ENCODE results near the gene CCDC127.
"Not testable (repeated sequence)": the region's sequence is repeated elsewhere in the genome, so short reads cannot be mapped to it uniquely, and the experiment has no call there.

Gene CCDC127

DNA sequence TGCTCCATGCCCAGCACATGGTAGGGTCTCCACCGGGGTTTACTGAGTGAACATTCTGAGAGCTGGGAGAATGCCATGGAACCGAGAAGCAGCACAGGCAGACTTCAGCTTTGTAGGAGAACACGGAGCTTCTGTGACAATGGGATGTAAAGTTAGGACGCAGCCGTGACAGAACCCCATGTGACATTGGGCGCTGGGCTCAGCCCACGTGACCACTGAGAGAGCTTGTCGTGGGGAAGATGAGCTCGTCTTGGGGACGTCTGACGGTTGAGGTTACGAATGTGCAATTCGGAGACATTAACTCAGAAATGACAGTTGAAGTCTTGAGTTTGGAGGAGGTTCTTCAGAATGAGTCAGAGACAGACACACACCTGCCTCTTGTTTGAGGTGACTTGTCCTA, 13.7 kb upstream of the CCDC127 start:
- no peak for DNase-seq

DNA sequence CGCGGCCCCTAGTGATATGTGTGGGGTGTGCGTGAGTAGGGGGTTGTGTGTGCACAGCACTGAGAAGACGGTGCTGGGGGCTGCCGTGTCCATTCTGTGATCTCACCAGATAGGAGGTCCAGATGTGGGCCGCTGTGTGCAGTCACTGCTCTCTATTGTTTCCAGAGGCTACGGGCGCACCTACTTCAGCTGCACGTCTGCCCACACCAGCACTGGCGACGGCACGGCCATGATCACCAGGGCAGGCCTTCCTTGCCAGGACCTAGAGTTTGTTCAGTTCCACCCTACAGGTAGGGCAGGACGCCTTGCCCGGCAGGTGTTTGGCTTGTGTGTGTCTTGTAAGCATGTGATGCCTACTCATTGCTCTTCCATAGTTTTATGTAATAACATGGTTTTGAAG, 12.8 kb upstream of the CCDC127 start:
- DNase-seq, result no peak

DNA sequence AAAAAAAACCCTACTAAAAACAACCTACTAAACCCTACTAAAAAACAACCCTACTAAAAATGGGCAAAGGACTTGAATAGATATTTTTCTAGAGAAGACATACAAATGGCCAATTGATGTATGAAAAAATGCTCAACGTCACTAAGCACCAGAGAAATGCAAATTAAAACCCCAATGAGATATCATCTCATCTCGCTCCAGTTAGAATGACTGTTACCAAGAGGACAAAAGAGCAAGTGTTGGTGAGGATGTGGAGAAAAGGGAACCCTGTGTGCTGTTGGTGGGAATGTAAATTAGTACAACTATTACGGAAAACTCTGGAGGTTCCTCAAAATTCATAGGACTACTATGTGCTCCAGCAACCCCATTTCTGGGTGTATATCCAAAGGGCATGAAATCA, 10.9 kb upstream of the CCDC127 start:
- no peak for DNase-seq

DNA sequence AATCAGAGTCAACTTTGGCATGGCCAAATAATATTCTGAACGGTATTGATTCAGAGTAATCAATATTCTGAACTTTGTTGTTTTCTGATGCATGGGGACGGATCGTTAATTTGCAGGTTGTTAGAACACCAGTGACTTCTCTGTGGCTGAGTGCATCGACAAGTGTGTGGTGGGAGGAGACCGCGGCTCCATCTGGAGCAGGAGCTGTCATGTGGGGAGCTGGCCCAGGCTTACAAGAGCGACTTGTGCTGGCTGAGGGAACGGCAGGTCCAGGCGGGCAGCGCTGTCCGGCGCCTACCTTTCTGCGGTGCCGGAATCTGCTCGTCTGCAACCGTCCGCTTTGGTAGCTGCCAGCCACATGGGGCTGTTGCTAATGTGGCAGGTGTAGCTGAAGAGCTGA, 9.4 kb upstream of the CCDC127 start:
- DNase-seq, result not testable (repeated sequence)

DNA sequence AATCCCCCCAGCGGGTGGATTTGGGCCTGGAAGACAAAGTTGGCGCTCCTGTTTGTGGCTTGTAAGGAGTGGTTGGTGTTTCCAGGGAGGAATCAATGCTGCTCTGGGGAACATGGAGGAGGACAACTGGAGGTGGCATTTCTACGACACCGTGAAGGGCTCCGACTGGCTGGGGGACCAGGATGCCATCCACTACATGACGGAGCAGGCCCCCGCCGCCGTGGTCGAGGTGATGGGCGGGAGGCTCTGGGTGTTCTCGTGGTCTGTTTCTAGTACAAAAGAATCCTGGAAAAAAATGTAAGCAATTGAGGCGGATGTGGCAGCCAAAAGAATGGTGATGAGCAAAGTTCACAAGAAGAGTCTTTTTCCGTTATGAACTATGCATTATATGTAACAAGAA, 7.4 kb upstream of the CCDC127 start:
- no peak for DNase-seq

DNA sequence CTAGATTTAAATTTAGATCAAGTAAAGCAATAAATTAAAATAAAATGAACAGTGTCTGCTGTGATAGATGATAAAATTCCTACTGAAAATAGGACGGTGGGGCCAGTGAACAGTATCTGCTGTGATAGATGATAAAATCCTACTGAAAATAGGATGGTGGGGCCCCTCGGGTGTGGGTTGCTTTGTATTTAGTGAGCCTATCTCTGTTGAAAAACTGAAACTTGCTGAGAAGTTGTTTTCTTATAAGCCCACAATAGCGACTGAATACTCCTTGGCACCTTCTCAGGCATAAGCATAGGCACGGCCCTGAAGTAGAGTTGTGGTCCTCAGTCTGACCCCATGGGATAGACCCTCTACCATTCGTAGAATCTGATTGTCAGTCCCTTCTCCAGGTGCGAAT, 5.8 kb upstream of the CCDC127 start:
- DNase-seq, result no peak

DNA sequence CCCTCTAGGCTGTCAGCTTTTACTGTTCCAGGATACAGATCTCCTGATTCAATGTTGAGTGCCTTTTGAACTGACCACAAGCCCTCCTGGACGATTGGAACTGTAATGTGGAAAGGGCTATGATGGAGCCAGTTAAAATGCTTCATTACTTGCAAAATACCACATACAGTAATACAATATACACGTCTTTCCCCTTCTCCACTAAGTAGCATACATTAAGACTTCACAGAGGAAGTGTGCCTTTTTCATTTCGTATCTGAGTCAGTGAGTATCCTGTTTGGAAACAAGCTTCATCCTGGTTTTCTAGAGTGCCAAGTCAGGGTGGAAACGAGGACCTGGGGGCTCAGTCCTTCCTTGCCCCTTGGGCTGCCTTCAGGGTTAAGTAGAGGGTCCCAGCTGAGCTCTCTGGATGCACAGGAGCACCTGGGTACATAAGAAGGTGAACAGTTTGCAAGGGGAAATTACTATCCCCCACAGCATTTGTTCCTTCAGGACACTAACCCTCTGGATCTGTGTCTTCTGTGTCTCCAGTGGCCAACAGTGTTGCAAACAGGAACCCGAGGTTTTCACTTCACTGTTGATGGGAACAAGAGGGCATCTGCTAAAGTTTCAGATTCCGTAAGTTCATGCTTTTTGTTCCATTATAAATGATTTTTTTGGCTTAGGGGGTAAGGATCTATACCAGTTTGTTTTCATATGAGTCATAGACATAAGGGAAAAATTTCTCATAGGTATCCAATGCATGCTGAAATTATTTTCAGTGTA, 5.2 kb upstream of the CCDC127 start:
- not testable (repeated sequence) for DNase-seq

DNA sequence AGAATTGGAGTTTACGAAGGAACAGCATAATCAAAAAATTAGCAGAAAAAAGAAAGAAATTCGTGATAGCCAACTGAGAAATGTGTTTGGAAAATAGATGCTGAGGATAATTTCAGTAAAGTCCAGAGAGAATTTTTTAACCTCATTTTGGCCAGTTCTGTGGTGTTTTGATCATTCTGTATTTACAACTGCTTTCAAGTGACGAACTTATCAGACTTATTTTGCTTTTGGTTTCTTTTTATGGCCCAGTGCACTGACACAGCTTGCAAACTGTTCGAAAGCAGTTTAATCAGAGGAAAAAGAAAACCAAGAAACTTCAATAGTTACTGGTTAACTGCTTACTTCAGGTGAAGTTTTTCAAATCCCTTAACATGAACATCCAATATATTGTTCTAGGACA, 2.0 kb upstream of the CCDC127 start:
- no peak for DNase-seq

DNA sequence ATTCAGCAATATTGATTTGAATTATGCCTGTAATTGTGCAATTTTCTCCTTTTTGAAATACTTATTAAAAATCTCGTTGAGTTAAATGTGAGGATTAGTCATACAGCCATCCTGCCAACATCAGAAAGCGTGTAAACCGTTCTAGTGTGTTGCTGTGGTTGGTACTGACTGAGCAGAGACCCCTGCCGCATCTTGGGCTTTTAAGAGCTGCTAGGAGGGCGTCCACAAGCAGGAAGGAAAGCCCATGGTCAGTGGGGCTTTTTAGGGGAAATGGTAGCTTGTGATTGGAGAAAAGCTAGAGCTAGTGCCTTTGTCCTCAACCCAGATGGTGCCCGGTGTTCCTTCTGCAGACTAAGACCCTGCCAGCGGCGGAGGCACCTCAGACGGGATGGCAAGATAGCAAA, 1.5 kb upstream of the CCDC127 start:
- DNase-seq, result no peak

DNA sequence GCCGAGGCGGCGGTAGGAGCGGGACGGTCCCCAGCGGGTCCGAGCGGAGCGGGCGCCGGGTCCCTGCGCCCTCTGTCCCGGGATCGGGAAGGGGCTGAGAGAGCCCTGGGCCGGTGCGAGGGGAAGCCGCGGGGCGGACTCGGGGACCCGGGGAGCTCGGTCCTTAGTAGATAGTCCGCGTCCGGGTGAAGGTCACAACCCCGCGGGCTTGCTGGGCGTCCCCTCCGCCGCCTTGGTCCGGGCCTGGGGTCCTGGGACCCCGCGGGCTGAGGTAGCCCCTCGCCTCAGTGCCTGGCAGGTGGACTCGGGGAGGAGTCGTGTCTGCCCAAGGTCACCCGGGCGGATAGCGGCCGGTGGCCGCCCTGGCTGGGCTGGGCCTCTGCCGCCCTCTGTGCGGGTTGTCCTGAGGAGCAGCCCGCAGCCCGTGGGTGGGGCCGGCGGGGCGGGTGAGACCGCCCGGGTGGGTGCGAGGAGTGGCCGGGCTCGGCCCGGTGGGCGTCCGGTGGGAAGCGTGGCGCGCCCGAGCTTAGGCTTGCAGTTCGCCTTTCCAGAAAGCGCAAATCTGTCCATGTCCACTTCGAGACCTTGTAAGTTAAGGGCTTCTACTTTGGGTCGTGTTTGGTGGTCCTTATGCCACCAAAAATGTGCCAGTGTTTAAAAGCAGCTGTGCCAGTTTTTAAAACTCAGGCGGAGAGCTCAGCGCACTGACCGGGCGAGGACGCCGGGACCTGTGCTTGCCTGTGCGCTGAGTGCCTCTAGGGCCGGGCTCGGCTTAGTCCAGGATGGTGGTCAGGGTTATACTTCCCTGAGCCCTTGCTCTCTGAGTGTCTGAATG, 721 bp upstream of the CCDC127 start:
- no peak for DNase-seq

DNA sequence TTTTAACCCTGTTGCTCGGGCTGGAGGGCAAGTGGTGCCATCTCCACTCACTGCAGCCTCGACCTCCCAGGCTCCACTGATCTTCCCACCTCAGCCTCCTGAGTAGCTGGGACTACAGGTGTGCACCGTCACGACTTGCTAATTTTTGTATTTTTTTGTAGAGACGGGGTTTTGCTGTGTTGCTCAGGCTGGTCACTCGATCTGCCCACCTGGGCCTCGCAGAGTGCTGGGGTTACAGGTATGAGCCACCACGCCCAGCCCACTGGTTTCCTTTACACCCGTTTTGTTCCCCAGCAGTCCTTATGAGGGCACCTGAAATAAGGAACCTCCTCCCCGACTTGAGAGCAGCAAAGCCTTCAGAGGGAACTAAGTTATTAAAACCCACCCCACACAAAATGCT, 1.9 kb downstream of the CCDC127 start:
- DNase-seq, result not testable (repeated sequence)

DNA sequence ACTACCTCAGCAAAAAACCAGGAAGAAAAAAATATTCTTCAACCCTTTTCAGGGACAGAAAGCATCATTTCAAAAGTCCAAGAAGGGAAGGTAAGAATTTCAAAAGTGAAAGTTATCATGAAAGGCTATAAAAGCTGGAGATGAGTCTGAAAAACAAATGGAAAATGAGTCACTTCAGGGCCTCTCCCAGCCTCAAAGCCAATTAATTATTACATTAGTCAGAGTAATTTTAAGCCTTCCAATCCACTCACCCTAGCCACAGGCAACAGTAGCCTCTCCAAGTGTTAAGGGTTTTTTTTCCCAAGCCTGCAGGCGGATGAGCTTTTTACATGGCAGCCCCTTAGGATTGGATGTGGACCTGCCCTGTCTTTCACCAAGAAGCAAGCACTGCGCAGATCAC, 2.7 kb downstream of the CCDC127 start:
- DNase-seq, result not testable (repeated sequence)

DNA sequence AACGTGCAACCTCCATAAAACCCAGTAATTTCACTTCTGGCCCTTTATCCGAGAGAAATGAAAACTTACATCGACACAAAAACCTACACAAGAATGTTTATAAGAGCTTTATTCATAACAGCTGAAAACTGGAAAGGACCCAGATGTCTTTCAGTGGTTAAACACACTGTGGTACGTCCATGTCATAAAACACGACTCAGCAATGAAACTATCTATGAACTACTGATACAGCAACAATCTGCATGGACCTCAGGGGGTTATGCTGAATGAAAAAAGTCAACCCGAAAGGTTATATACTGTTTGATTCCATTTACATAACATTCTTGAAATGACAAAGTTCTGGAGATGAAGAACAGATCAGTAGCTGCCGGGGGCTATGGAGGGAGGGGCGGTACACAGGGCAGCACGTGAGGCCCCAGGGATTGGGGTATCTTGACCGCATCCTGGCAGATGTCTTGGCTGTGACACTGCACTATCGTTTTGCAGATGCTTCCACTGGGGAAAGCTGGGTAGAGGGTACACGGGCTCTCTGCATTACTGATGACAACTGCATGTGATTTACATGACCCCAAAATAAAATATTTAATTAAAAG, 4.1 kb downstream of the CCDC127 start:
- DNase-seq, result no peak

DNA sequence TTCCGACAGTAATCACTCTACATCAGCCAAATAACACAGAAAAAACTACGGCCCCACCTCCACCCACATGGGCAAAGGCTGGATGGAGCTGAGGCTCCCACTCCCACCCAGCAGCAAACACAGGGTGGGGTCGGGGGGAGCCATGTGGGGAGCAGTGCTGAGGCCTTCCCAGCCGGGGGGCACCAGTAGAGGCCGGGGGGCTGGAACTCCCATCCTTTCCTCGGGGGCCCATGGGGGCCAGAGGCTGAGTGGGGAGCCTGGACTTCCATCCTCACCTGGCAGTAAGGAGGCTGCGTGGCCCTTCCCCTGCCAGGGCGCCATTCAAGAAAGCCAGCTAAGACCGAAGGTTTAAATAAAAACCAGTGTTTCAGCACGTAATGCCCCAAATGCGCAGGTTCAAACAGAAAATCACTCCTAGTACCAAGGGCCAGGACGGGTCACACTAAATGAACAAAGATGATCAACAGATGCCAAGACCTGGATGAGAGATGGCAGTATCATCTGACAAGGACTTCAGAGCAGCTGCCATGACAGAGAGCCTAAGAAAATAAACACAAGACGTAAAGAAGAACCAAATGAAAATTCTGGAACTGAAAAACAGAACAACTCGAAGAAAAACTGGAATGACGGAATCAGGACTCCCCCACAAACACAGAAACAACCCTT, 9.4 kb downstream of the CCDC127 start:
- no peak for DNase-seq

DNA sequence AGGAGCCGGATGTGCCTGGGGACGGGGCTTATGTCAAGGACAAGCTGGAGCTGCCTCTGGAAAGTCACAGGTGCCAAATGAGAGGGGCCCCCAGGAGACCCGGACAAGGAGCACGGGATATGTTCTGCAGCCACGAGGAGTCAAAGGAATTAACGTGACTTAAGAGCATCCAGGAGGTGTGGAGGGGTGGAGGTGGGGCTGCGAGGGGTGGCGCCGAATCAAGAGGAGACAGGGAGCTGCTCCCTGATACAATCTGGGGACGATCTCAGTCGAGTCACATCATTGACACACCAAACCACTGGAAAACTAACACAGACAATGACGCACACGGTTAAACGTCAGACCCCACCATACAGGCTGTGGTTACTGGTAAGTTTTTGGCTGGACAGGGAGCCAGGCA, 10.4 kb downstream of the CCDC127 start:
- DNase-seq, result no peak

DNA sequence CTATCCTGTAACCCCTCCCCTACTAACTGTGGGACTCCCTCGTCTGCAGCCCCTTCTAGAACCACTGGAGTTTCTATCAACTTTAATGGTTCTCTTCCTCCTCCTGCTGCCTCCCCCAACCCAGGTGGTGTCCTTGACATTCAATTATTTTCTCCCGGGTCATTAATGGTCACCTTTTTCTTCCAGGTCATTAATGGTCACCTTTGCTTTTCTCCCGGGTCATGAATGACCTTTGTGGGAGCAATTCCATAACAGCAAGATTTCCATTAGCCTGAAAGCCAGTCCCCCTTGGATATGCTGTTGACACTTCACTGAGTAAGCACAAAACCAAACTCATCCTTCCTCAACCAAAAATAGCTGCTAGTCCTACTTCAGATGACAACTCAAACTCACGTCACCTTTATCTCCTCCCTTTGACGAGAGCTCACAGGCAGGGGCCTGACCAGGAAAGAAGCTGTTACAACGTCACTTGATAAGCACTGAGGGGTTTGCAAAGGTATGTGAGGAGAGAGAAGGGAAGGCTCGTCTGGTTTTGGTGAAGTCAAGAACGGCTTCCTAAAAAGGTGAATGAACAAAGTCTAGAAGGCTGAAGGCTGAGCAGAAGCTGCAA, 10.9 kb downstream of the CCDC127 start:
- no peak for DNase-seq

DNA sequence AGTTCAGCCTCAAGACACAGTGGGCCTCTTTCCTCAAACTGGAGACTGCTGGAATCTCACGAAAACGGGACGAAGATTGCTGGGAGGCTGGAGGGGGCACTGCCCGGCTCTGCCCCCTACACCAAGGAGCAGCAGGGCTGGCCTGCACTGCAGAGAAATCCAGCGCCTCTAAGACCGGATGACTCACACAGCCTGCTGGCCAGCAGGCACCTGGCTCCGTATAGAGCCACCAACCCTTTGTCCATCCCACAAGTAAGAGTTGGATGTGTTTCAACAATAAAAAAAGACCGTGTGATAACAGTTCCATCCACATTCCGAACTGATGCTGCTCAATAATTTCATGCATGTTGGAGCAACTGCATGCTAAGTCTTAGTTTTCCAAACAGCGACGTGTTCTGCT, 11.5 kb downstream of the CCDC127 start:
- DNase-seq, result no peak

DNA sequence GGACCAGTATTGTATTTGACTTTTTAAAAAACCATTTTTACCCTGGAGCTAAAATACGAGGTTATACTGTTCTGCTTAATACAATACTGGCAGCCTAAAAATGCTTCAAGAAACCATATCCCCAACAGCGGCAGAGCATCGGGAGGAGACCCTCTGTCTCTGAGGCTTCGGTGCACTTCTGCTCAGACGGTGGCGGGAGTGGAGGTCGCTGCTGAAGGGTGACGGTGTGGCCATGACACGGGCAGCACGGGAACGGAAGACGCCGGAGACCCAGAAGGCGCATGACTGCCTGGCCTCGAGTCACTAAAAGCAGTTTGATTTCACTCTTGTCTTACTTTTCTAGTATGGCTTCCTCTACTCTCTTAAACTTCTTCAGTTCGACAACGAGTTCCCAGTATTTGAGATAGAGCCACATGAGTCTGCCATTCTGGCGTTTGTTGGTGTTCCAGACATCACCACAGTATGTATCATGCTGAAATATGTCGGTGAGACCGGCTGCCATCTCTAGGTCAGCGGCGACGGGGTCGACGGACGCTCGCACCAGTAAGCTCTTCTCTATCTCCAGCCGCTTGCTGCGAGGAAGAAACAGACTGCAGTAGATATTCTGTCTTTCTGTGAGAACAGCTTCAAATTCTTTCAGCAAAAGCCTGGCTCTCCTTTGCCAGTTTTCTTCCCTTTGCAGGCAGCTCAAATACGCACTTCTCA, 12.8 kb downstream of the CCDC127 start:
- no peak for DNase-seq

DNA sequence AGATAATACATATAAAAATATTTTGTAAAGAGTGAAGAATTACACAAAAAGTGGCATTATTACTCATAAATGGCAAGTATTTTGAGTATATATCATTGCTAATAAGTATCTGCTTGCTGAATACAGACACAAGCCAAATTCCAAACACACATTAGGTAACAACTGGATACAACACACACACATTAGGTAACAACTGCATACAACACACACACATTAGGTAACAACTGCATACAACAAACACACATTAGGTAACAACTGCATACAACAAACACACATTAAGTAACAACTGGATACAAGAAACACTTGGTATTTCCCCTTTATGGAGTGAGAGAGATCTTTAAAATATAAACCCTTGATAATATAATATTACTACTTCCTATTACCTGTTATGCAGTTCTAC, 13.5 kb downstream of the CCDC127 start:
- DNase-seq, result no peak

DNA sequence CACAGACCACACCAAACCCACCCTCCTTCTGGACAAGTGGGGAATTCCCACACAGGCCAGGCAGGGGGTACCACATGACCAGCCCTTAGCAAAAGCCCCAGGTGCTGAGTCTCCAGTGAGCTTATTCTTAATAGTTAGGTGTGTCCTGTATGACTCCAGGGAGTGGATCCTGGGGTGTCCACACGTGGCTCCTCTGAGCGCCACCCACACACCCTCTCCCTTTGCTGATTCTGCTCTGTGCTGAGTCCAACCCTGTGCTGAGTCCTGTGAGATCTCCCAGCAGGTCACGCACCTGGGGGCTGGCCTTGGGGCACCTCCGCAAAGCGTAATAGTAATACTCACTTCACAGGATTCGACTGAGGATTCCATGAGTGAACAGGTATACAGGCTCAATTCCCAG, 14.0 kb downstream of the CCDC127 start:
- DNase-seq, result no peak

DNA sequence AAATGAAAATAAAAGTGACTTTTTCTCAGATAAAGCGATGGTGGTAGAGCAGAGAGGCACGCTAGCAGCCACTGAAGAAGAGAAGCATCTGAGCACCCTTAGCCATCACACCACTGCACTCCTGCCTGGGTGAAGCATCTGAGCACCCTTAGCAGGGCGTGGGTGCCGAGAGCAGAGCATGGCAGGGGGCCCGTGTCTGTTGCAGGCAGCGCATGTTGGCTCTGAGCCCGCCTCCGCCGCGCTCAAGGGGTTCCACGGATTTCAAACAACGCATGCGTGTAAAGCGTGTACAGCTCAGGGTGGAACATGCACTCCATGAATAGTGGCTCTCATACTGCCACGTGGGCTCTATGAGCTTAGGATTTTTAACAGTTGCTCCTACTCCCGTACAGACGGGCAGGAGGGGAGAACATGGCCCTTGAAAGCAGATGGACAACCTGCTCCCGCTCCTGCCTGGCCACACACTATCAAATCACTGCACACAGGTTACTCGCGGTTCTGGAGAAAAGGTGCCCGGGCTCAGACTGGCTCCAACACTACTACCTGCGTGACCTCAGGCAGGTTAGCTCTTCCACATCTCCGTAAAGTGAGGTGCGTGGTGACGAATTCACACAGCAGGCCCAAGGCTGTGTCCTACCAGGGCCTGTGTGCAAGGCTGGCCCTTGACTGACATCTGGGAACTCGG, 14.6 kb downstream of the CCDC127 start:
- DNase-seq, result no peak

DNA sequence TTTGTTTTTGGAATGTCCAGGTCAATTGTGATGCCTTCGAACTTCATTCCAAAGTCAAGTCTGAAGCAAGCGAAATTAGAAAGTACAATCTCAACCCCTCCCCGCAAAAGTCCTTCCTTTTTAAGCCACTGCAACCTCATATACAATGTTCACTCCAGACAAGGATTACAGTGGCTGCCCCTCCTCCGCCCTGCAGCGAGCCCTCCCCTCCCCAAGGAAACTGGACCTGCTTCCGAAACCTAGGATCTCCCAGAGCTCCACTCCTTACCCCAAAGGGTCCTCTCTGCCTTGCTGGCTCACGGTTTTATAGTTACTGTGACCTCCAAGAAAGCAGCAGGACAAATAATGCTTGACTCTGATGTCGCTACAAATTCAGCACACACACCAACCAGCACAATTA, 16.3 kb downstream of the CCDC127 start:
- DNase-seq, result no peak

Measured in T1000 (cell line).